ENCODE results near the gene JAG1.

The JAG1 gene

DNA sequence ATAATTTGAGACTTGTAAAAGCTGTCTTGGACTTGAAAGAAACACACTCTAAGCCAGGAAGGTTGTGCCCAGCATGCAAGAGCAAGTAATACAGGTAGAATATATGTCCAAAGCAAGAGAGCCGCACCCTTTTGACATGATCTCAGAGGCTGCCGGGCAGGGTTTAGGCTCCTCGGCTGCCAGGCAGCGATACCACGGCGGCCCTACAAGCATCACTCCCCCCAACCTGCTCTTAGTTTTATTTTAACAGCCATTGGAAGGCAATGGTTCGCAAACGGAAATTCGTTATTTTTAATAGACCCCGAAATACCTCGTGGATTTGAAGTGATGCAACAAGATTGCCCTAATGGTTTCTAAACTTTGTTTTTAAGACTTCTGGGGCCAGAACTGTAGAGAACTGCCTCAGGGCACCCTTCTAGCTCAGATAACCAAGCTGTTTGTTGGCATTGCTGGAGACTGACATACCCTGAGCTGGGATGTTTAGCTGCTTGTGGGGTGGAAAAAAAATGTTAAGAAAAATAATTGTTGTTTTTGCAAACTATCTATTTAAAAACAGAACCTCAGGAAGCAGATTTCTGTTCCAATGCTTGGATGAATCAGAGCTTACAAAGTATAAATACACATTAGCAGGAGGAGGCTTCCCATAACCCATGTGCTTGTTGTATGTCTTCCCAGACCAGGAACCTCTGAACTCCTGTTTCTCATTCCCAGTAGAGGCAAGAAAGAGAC lies 39.0 kb downstream of the JAG1 start:
- ChIA-PET POLR2A (ENCODE audit: low non-redundant PET) (interaction anchor here (0.6 kb wide), 1 partner anchor 16 kb away, joined by 3 read pairs; no protein-coding TSS in a partner anchor), CTCF (no interaction called here)

GRCh38 chr20:10634211-10634610 lies 39.6 kb downstream of the JAG1 start:
- CTCF ChIA-PET, result interaction anchor here (0.5 kb wide), 1 partner anchor 642 kb away, joined by 3 read pairs; no protein-coding TSS in a partner anchor
- POLR2A ChIA-PET (ENCODE audit: low non-redundant PET), result no interaction called here
- peak overlapping the region; percentile 84 for H3K27ac ChIP-seq
- DNase-seq (ENCODE audit: low spot score), result no peak
- TF ChIP-seq, protein P1, sequence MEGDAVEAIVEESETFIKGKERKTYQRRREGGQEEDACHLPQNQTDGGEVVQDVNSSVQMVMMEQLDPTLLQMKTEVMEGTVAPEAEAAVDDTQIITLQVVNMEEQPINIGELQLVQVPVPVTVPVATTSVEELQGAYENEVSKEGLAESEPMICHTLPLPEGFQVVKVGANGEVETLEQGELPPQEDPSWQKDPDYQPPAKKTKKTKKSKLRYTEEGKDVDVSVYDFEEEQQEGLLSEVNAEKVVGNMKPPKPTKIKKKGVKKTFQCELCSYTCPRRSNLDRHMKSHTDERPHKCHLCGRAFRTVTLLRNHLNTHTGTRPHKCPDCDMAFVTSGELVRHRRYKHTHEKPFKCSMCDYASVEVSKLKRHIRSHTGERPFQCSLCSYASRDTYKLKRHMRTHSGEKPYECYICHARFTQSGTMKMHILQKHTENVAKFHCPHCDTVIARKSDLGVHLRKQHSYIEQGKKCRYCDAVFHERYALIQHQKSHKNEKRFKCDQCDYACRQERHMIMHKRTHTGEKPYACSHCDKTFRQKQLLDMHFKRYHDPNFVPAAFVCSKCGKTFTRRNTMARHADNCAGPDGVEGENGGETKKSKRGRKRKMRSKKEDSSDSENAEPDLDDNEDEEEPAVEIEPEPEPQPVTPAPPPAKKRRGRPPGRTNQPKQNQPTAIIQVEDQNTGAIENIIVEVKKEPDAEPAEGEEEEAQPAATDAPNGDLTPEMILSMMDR (conservative IDR thresholded peaks at IDR 0.05; ENCODE audit: low read depth), result no peak

More for the DNA sequence above, 39.0 kb downstream of the JAG1 start:
- TF ChIP-seq, protein P1 (conservative IDR thresholded peaks at IDR 0.05; ENCODE audit: low read depth), result no peak
- H3K27ac ChIP-seq, result peak overlapping the region; percentile 84
- no peak for DNase-seq (ENCODE audit: low spot score)

DNA sequence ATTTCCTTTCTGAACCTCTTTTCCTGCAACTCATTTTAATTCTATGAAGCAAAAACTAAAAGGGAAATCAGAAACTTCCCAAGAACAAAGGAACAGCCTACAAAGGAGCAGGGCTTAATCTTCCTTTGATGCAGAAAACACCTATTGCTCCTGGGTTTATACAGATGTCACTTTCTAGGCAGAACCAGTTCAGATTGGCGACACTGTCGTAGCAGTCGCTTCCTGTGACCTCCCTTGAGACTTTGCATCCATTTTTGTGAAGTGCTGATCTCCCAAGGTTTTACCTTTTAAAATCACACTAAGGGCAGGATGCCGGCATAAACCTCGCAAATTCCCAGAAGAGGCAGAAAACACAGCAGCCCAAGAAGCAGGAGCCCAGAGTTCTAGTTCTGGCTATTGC lies 40.1 kb downstream of the JAG1 start:
- H3K27ac ChIP-seq, result peak overlapping the region; percentile 84
- TF ChIP-seq, protein P1 (conservative IDR thresholded peaks at IDR 0.05; ENCODE audit: low read depth), result no peak
- ChIA-PET POLR2A (ENCODE audit: low non-redundant PET) (no interaction called here), CTCF (interaction anchor here (0.5 kb wide), 1 partner anchor 642 kb away, joined by 3 read pairs; no protein-coding TSS in a partner anchor)
- no peak for DNase-seq (ENCODE audit: low spot score)

DNA sequence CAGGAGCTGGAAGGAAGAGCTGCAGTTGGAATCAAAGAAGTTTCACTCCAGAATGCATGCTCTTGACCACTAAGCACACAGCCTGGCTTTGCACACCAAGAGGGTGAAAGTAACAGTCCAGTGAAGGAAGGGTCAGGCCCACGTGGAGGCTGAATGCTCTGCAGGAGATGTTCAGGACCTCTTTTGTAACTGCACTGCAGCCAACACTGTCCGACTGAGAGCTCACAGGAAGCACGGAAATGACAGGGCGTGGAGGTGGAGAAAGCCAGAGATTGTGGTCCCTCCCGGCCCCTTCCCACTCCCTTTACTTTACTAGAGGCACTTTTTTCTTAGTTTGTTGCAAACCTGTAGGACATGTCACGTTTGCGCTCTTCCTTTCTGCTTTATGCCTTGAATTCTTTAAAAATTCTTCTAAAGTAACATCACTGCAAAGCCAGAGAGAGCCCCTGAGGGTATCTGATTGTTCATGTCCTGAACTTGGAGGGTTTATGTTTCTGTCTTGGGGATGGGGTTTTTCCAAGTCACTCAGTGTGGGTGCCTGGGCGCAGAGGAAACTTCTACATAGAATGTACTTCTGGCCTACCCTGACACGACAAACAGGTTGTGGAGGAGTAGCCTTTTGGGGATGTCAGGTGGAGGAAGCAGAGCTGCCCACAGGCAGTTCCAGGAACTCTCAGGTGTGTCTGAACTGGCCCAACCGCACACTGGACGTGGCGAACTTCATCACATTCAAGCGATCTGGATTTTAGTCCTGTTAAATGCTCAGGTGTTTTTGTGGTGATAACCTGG lies 40.9 kb downstream of the JAG1 start:
- TF ChIP-seq, protein P1 (conservative IDR thresholded peaks at IDR 0.05; ENCODE audit: low read depth), result no peak
- POLR2A ChIA-PET (ENCODE audit: low non-redundant PET), result no interaction called here
- no peak for DNase-seq (ENCODE audit: low spot score)
- H3K27ac ChIP-seq, result peak overlapping the region; percentile 84
- CTCF ChIA-PET, result interaction anchor here (0.6 kb wide), 1 partner anchor 127 kb away, joined by 3 read pairs; no protein-coding TSS in a partner anchor

- CTCF ChIA-PET, result interaction anchor here (0.5 kb wide), 1 partner anchor 99 kb away, joined by 3 read pairs; no protein-coding TSS in a partner anchor
- no peak overlapping the region for H3K27ac ChIP-seq
- POLR2A ChIA-PET (ENCODE audit: low non-redundant PET), result no interaction called here
- DNase-seq (ENCODE audit: low spot score), result no peak
- TF ChIP-seq, protein P1 (conservative IDR thresholded peaks at IDR 0.05; ENCODE audit: low read depth), result no peak
Measured at GRCh38 chr20:10631126-10631525, 42.7 kb downstream of the JAG1 start.

DNA sequence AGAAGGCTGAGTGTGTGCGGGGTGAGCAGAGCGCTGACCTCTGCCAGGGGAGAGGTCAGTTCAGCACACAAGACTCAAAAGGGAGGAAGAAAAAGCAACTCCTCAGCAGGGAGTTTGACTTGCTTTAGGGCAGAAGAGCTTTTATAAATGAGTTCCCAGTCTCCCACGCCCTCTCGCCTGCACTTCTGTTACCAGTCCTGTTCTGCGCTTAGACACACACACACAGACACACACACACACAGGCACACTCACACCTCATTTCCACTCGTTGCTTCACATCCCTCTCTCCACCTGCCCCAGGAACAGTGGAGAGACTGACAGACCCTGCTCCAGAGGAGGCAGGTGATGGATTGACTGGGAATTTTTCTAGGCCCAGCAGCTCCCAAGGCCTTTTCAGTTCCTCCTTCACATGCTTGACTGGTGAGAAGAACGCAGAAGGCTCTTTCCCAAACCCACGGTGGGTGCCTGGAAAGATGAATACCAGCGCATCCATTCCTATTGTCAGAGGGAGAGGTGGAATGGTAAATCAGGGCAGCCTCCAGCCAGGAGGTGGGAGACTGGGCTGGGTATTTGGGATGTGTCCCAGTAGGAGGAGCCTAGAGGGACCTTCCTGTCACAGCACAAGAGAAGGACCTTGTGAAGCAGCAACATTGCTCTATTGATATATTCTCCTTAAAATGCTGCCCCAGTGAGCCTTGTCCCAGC lies 43.7 kb downstream of the JAG1 start:
- no peak for DNase-seq (ENCODE audit: low spot score)
- ChIA-PET CTCF (no interaction called here), POLR2A (ENCODE audit: low non-redundant PET) (no interaction called here)

More for the DNA sequence above, 43.7 kb downstream of the JAG1 start:
- H3K27ac ChIP-seq, result peak overlapping the region; percentile 19; the same call in 1 of the 2 replicates
- TF ChIP-seq, protein P1 (conservative IDR thresholded peaks at IDR 0.05; ENCODE audit: low read depth), result no peak

All from RWPE1 (cell line).